B cell (primary cell): Measurements from ENCODE around the gene TTLL11. TPM values are rescaled to one million over a fixed set of nuclear protein-coding genes. Genes with fewer than 3 reads are reported as not detected.

ENCODE experiments used
- ATAC-seq: fragments of 200-7000 bp; cut with Tn5 transposase; one replicate; pipeline ENCODE4 v1.10.0; 2021; ENCODE audit warnings: low read depth, mild to moderate bottlenecking, moderate number of reproducible peaks, moderate library complexity
- CTCF ChIA-PET: fragments of 350-600 bp; sonication (Branson Sonifier 250); formaldehyde crosslinking; loops from one replicate; lab custom pipeline; 2021; ENCODE audit warnings: antibody characterized with exemption, inconsistent platforms; lab: Charles Lee
- POLR2A ChIA-PET: fragments of 350-600 bp; sonication (Branson Sonifier 250); formaldehyde crosslinking; loops from one replicate; lab custom pipeline; 2021; ENCODE audit warnings: antibody characterized with exemption; lab: Charles Lee
- DNase-seq: peaks from one replicate; pipeline ENCODE4 v3.0.0; 2013
- H2AFZ ChIP-seq: 2 replicates; pipeline ENCODE4 v1.6.1; 2012; ENCODE audit warnings: mild to moderate bottlenecking, low read depth, low read length; ENCODE audit not compliant: insufficient read depth, poor library complexity, severe bottlenecking
- H3K27ac ChIP-seq, 2 donors: 1 replicate in 1 of 2; 2 replicates in 1 of 2; pipeline ENCODE4 v1.5.1; 2012 to 2013; ENCODE audit warnings: low read length in 2 of 2, mild to moderate bottlenecking in 2 of 2, moderate library complexity in 1 of 2
- H3K27me3 ChIP-seq, 4 experiments: fragments of 200-600 bp in 1 of 4; sonication (generic) in 1 of 4; replicated peaks in 1 of 4; 1 replicate in 2 of 4; 2 replicates in 2 of 4; pipeline versions ENCODE4 v1.6.1 to v1.7.0; 2013 to 2016; ENCODE audit warnings: low read length in 3 of 4, mild to moderate bottlenecking in 2 of 4, mixed read lengths in 1 of 4, moderate library complexity in 1 of 4; ENCODE audit not compliant: insufficient read depth in 4 of 4, control insufficient read depth in 3 of 4; ENCODE audit errors: control extremely low read depth in 1 of 4
- H3K36me3 ChIP-seq, 2 experiments: replicated peaks in 1 of 2; 1 replicate in 1 of 2; 2 replicates in 1 of 2; pipeline versions ENCODE4 v1.6.1 to v1.7.1; 2013; ENCODE audit warnings: low read length in 1 of 2; ENCODE audit not compliant: insufficient read depth in 2 of 2, control insufficient read depth in 1 of 2; ENCODE audit errors: control extremely low read depth in 1 of 2, extremely low read depth in 1 of 2
- H3K4me1 ChIP-seq, 2 donors: fragments of 200-600 bp in 1 of 2; sonication (generic) in 1 of 2; 1 replicate in 1 of 2; 2 replicates in 1 of 2; pipeline versions ENCODE4 v1.5.1 to v1.6.1; 2013 to 2017; ENCODE audit warnings: low read length in 2 of 2; ENCODE audit not compliant: control insufficient read depth in 2 of 2, insufficient read depth in 2 of 2
- H3K4me2 ChIP-seq: replicated peaks from 2 replicates; pipeline ENCODE3; 2012; ENCODE audit warnings: mild to moderate bottlenecking, low read depth, low read length; ENCODE audit not compliant: poor library complexity, severe bottlenecking
- H3K4me3 ChIP-seq, 5 experiments: fragments of 200-600 bp in 1 of 5; sonication (generic) in 1 of 5; 1 replicate in 3 of 5; 2 replicates in 2 of 5; pipeline versions ENCODE4 v1.5.1 to v1.7.0; 2011 to 2016; ENCODE audit warnings: low read length in 4 of 5, mild to moderate bottlenecking in 4 of 5, low read depth in 2 of 5, control low read depth in 1 of 5, moderate library complexity in 1 of 5; ENCODE audit not compliant: insufficient read depth in 1 of 5; ENCODE audit errors: control extremely low read depth in 1 of 5, extremely low read depth in 1 of 5
- H3K79me2 ChIP-seq: fragments of 200-600 bp; sonication (generic); one replicate; pipeline ENCODE4 v1.6.0; 2016; ENCODE audit warnings: low read length; ENCODE audit not compliant: control insufficient read depth, insufficient read depth
- H3K9ac ChIP-seq: fragments of 200-600 bp; sonication (generic); 2 replicates; pipeline ENCODE4 v1.6.1; 2017; ENCODE audit warnings: mild to moderate bottlenecking, low read length, moderate library complexity
- H3K9me3 ChIP-seq, 3 donors: one replicate each; pipeline versions ENCODE4 v1.6.1 to v1.7.1; 2013; ENCODE audit warnings: low read length in 2 of 3; ENCODE audit not compliant: control insufficient read depth in 2 of 3, insufficient read depth in 1 of 3; ENCODE audit errors: control extremely low read depth in 1 of 3
- H4K20me1 ChIP-seq: 2 replicates; pipeline ENCODE4 v1.6.0; 2012; ENCODE audit warnings: mild to moderate bottlenecking, low read length; ENCODE audit not compliant: insufficient read depth, control insufficient read depth, poor library complexity, severe bottlenecking
- H3K27ac Mint-ChIP-seq: one replicate; pipeline ENCODE4 v1.8.0; 2021; ENCODE audit warnings: mixed read lengths
- H3K27me3 Mint-ChIP-seq: one replicate; pipeline ENCODE4 v1.8.0; 2021; ENCODE audit warnings: mixed read lengths
- H3K4me1 Mint-ChIP-seq: one replicate; pipeline ENCODE4 v1.8.0; 2021; ENCODE audit warnings: mixed read lengths
- H3K4me3 Mint-ChIP-seq: one replicate; pipeline ENCODE4 v1.8.0; 2021; ENCODE audit warnings: mixed read lengths
- H3K9me3 Mint-ChIP-seq: one replicate; pipeline ENCODE4 v1.8.0; 2022; ENCODE audit warnings: mixed read lengths; ENCODE audit not compliant: insufficient read depth
- EZH2 ChIP-seq: IDR thresholded peaks from 2 replicates; pipeline ENCODE4 v1.6.1; 2012; ENCODE audit warnings: borderline replicate concordance, low read depth, mild to moderate bottlenecking, moderate library complexity, low read length; ENCODE audit not compliant: insufficient read depth, poor library complexity, severe bottlenecking
- WGBS: methylation state at CpG from one replicate; pipeline ENCODE4 v1.1.5; 2013; ENCODE audit warnings: missing lambda C conversion rate; ENCODE audit not compliant: insufficient coverage; 5-methylcytosine and 5-hydroxymethylcytosine counted together
- intact Hi-C: fragments of 100-400 bp; cut with micrococcal nuclease; formaldehyde crosslinking; loops from one replicate; pipeline ENCODE4 v1.10.0; 2022
- polyA plus RNA-seq: library from polyadenylated mRNA; depleted of rRNA; stranded (reverse); fragments of >200 nt; gene quantifications from 2 replicates; pipeline ENCODE4 v1.2.3, GENCODE V29; 2012
- total RNA-seq, 2 donors: library from RNA; stranded (reverse); fragments of 120-200 nt in 1 of 2; gene quantifications; 1 replicate in 1 of 2; 2 replicates in 1 of 2; pipeline versions ENCODE4 v1.2.3 to v1.2.4, GENCODE V29; 2013 to 2022
- TF ChIP-seq, protein P1 (sequence below): fragments of 200-600 bp; IDR thresholded peaks from one replicate; pipeline ENCODE4 v1.8.0; 2022; ENCODE audit warnings: antibody characterized with exemption, mild to moderate bottlenecking

TTLL11 gene
- total and polyA plus RNA-seq, 2 donors (not counting 1 experiment from before 2014, with no cell fraction given): 3.6 to 3.8 TPM

DNA sequence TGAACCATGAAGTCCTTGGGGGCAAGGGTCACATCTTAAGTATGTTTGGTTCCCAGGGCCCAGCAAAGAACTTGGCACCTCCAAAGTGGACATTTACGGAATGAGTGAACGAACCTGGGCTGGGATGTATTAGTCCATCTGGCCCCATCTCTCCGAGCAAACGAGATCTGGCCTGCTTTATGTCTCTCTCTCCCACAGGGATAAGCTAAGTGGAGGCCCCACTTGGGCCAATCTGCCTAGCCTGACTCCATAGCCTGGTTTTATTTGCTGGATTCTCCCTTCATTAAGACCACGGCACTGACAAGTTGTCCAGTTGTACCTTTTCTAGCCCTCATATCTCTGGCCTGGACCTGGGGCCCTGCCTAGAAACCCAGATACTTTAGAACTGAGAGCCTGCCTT, 2.1 kb downstream of the TTLL11 start:
- no peak overlapping the region for H2AFZ ChIP-seq
- CTCF ChIA-PET: interaction anchor here (4.6 kb wide), 1 partner anchor 7 kb away, joined by 52 read pairs; no protein-coding TSS in a partner anchor
- Mint-ChIP-seq H3K27ac (no peak overlapping the region), H3K4me3 (peak overlapping the region; percentile 90), H3K27me3 (no peaks in the 10 kb centered on the region), H3K4me1 (peaks cover 45% of the 10 kb centered on the region), H3K9me3 (no peaks in the 10 kb centered on the region)
- ATAC-seq (no peak), DNase-seq (no peak)
- H3K4me3 ChIP-seq: no peak overlapping the region
- no peaks in the 10 kb centered on the region for H3K27me3 ChIP-seq
- H3K4me1 ChIP-seq: peaks cover 24 to 29% of the 10 kb centered on the region in 2 donors
- no peaks in the 10 kb centered on the region for H3K9me3 ChIP-seq
- H3K36me3 ChIP-seq: no peaks in the 10 kb centered on the region
- POLR2A ChIA-PET: no interaction called here
- H3K79me2 ChIP-seq: peaks cover 28% of the 10 kb centered on the region
- 96% methylated on average over 5 of the region's 5 CpGs for WGBS
- no peak overlapping the region for H3K4me2 ChIP-seq
- H4K20me1 ChIP-seq: no peaks in the 10 kb centered on the region
- intact Hi-C loops: loop anchor here (5.0 kb wide), 1 partner anchor 389 kb away; no protein-coding TSS in a partner anchor
- H3K9ac ChIP-seq: no peak overlapping the region
- TF ChIP-seq EZH2: no peak
- TF ChIP-seq, protein P1, sequence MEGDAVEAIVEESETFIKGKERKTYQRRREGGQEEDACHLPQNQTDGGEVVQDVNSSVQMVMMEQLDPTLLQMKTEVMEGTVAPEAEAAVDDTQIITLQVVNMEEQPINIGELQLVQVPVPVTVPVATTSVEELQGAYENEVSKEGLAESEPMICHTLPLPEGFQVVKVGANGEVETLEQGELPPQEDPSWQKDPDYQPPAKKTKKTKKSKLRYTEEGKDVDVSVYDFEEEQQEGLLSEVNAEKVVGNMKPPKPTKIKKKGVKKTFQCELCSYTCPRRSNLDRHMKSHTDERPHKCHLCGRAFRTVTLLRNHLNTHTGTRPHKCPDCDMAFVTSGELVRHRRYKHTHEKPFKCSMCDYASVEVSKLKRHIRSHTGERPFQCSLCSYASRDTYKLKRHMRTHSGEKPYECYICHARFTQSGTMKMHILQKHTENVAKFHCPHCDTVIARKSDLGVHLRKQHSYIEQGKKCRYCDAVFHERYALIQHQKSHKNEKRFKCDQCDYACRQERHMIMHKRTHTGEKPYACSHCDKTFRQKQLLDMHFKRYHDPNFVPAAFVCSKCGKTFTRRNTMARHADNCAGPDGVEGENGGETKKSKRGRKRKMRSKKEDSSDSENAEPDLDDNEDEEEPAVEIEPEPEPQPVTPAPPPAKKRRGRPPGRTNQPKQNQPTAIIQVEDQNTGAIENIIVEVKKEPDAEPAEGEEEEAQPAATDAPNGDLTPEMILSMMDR: no peak
- no peak overlapping the region for H3K27ac ChIP-seq

DNA sequence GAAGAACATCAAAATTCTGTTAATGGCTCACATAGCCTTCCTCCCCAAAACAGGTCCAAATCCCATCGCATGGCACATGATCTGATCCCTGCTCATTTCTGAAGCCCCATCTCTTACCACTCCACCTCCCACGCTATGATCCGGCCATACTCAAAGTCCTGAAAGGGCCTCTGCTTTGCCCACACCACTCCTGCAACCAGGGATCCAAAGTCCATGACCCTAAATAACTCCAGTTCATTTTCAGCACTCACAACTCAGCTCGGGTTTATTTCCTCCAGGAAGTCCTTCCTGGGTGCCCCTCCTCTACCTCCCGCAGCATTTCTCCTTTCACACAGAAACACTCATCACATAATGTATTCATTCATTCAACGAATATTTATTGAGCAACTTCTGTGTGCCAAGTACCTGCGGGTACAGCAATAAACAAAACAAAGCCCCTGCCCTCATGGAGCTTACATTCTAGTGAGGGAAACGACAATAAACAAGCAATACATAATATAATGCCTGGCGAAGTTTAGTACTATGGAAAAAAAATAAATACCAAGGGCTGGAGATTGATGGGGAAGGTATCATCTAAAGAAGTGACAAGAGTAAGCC, 2.7 kb downstream of the TTLL11 start:
- no peaks in the 10 kb centered on the region for H3K27me3 Mint-ChIP-seq
- H3K9me3 Mint-ChIP-seq: no peaks in the 10 kb centered on the region
- Histone ChIP-seq H2AFZ (no peak overlapping the region), H3K4me3 (no peak overlapping the region), H3K9ac (no peak overlapping the region), H3K9me3 (no peaks in the 10 kb centered on the region), H3K4me2 (no peak overlapping the region), H4K20me1 (peaks cover 5% of the 10 kb centered on the region), H3K36me3 (no peaks in the 10 kb centered on the region), H3K4me1 (peaks cover 23 to 28% of the 10 kb centered on the region in 2 donors), H3K27me3 (no peaks in the 10 kb centered on the region), H3K79me2 (peaks cover 32% of the 10 kb centered on the region), H3K27ac (no peak overlapping the region)
- peaks cover 44% of the 10 kb centered on the region for H3K4me1 Mint-ChIP-seq
- ATAC-seq (no peak), DNase-seq (no peak)
- intact Hi-C loops: loop anchor here (5.0 kb wide), 1 partner anchor 388 kb away; no protein-coding TSS in a partner anchor
- CTCF ChIA-PET: interaction anchor here (4.6 kb wide), 1 partner anchor 8 kb away, joined by 52 read pairs; no protein-coding TSS in a partner anchor
- H3K4me3 Mint-ChIP-seq: peak overlapping the region; percentile 29
- H3K27ac Mint-ChIP-seq: no peak overlapping the region
- 96% methylated on average over 6 of the region's 9 CpGs for whole genome bisulfite sequencing
- TF ChIP-seq, protein P1: no peak
- no peak for TF ChIP-seq EZH2
- POLR2A ChIA-PET: no interaction called here
